ENCODE data around the gene LUM. TPM values are rescaled to one million over a fixed set of nuclear protein-coding genes. Genes with fewer than 3 reads are reported as not detected.
A peak's percentile ranks its signal among the peaks of the same experiment; 100 is the strongest.

Gene LUM
- total RNA-seq, 4 donors from 2014 or later = 5.1 to 51.5 (median 30.7) TPM

GRCh38 chr12:91143206-91143605 is 31.9 kb upstream of the LUM start:
- 76 to 78% methylated on average over 3 of the region's 3 CpGs for WGBS, 2 donors
- Histone ChIP-seq H3K9me3 (no peaks in the 10 kb centered on the region), H3K4me3 (no peak overlapping the region), H3K27ac (peak overlapping the region in 2 of 4 donors; percentile 26 to 43), H3K4me1 (peaks cover 0 to 32% (median 3%) of the 10 kb centered on the region in 3 donors), H3K36me3 (peaks cover 0 to 9% (median 0%) of the 10 kb centered on the region in 3 donors), H3K27me3 (no peaks in the 10 kb centered on the region)
- intact Hi-C loops (cut with DNase I) = no loop called here
- no peak for TF ChIP-seq POLR2A (IDR thresholded peaks at IDR 0.05)
- no peak for TF ChIP-seq CTCF (IDR thresholded peaks at IDR 0.05)
- DNase-seq = no peak

DNA sequence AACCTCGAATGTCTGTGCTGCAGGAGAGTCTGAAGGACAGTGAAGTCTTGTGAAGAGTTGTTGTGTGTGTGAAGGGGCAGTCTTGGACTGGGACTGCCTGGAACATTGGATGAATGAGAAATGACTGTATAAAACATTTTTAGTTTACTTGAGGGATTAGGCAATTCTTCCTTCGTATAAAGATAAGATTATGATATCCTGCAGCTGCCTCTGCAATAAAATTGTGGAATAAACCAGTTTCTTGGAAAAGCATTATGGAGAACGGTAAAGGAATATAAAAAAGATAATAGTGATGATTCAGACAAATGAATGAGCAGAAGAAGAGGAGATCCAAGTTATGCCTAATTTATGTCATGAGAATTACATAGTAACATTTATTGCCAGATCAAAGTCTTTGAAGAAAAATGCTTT is 30.9 kb upstream of the LUM start:
- peak overlapping the region in 2 of 4 donors; percentile 52 to 59 for H3K27ac ChIP-seq

DNA sequence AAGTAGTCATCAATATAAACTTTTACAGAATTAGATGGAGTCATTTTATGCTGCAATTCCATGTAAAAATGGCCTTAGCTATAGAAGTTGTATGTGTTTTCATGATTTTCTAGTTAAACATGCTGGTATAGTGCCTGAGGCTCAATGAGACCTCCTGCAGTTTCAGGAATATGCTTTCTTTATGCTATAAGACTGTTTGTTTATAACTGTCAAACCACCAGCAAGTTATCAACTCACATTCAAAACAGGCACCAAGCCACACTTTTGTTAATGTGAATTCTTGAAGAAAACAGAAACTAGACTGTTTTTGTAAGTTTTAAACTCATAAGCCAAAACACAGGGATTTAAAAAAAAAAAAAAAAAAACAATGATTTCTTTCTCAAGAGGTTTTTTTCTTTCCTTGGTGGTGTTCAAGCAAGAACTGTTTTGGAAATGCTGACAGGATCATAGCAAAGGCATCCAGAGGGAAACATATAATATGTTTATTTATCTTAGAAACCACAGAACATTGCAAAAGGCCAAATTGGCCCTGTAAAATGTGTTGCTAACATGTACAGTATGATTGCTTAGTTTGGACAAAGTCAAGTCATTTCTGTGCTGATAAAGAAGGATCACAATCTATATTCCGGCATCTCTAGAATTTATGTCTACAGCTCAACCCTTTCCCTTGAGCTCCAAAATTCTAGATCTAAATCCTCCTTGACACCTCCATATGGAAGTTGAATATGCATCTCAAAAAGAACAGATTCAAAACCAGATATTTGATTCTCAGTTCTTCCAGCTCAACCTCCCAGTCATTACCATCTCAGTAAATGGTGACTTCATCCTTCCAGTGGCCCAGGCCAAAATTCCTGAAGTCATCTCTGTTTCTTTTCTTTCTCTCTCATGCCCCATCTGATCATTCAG is 29.0 kb upstream of the LUM start:
- TF ChIP-seq POLR2A (IDR thresholded peaks at IDR 0.05) = no peak
- no peak for TF ChIP-seq CTCF (IDR thresholded peaks at IDR 0.05)
- no peak for DNase-seq
- intact Hi-C loops (cut with DNase I) = no loop called here
- 62 to 76% methylated on average over 1 of the region's 1 CpG for WGBS, 2 donors
- H3K27ac ChIP-seq = peak overlapping the region in 2 of 4 donors; percentile 31 to 59
- no peak overlapping the region for H3K4me3 ChIP-seq
- H3K36me3 ChIP-seq = no peaks in the 10 kb centered on the region
- peaks cover 0 to 39% (median 4%) of the 10 kb centered on the region in 3 donors for H3K4me1 ChIP-seq
- no peaks in the 10 kb centered on the region for H3K9me3 ChIP-seq
- H3K27me3 ChIP-seq = no peaks in the 10 kb centered on the region

More for the DNA sequence above, 30.9 kb upstream of the LUM start:
- intact Hi-C loops (cut with DNase I) = no loop called here
- Histone ChIP-seq H3K27me3 (no peaks in the 10 kb centered on the region), H3K9me3 (no peaks in the 10 kb centered on the region), H3K36me3 (peaks cover 0 to 5% (median 0%) of the 10 kb centered on the region in 3 donors), H3K4me3 (no peak overlapping the region), H3K4me1 (peaks cover 0 to 39% (median 4%) of the 10 kb centered on the region in 3 donors)
- TF ChIP-seq CTCF (IDR thresholded peaks at IDR 0.05) (no peak), POLR2A (IDR thresholded peaks at IDR 0.05) (no peak)
- WGBS, 2 donors = 45 to 60% methylated on average over 3 of the region's 3 CpGs
- DNase-seq = no peak

GRCh38 chr12:91139286-91139685 is 28.0 kb upstream of the LUM start:
- intact Hi-C loops (cut with DNase I) = no loop called here
- Histone ChIP-seq H3K4me3 (no peak overlapping the region), H3K4me1 (peaks cover 0 to 39% (median 4%) of the 10 kb centered on the region in 3 donors), H3K9me3 (no peaks in the 10 kb centered on the region), H3K27me3 (no peaks in the 10 kb centered on the region), H3K27ac (peak overlapping the region in 2 of 4 donors; percentile 31 to 51), H3K36me3 (no peaks in the 10 kb centered on the region)
- no peak for DNase-seq
- 59 to 63% methylated on average over 2 of the region's 2 CpGs for WGBS, 2 donors
- TF ChIP-seq CTCF (IDR thresholded peaks at IDR 0.05) = no peak
- TF ChIP-seq POLR2A (IDR thresholded peaks at IDR 0.05) = no peak

DNA sequence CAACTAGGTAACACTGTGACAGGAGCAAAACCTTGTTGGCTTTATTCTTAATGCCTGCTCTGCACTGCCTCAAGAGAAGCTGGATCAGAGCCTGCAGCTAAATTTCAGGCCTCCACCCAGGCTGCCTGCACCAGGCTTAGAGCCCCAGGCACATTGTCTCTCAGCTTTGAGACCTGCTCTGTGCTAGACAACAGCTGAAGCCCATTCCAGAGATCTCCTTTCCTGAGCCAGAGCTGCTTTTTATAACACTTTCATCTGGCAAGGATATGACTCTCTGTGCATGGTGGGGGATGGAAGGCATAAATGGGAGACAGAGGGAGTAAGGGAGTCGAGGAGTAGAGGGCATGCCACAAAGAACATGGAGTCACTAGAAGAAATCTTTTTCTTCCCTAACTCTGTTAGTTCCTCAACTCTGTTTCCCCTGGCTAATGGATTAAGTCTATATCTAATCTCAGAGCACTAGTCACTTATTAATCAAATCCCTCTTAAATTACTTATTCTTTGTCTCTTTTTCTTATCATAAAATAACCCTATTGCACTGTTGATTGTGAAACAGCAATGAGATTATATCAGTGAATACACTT is 27.1 kb upstream of the LUM start:
- Histone ChIP-seq H3K36me3 (no peaks in the 10 kb centered on the region), H3K9me3 (no peaks in the 10 kb centered on the region), H3K4me1 (peaks cover 0 to 39% (median 4%) of the 10 kb centered on the region in 3 donors), H3K27ac (peak overlapping the region in 3 of 4 donors; percentile 25 to 51 (median 30)), H3K27me3 (no peaks in the 10 kb centered on the region), H3K4me3 (no peak overlapping the region)
- intact Hi-C loops (cut with DNase I) = no loop called here
- no peak for TF ChIP-seq POLR2A (IDR thresholded peaks at IDR 0.05)
- TF ChIP-seq CTCF (IDR thresholded peaks at IDR 0.05) = no peak
- no peak for DNase-seq
- 25 to 75% methylated on average over 1 of the region's 1 CpG for WGBS, 2 donors
